K562 (cell line): ENCODE measurements around the gene CD37. TPM values are rescaled to one million over a fixed set of nuclear protein-coding genes. Genes with fewer than 3 reads are reported as not detected.
"Not testable (repeated sequence)": the region's sequence is repeated elsewhere in the genome, so short reads cannot be mapped to it uniquely, and the experiment has no call there.

Experiments used
- ATAC-seq: fragments of 200-7000 bp; cut with Tn5 transposase; 3 replicates; pipeline ENCODE4 v1.9.1; 2020; ENCODE audit warnings: moderate library complexity
- BruUV-seq: library from RNA; stranded (reverse); fragments of 400-500 nt; replicated peaks from 2 replicates; lab custom pipeline; 2021; lab: Mats Ljungman, UMichigan
- CTCF ChIA-PET: fragments of 300-600 bp; formaldehyde crosslinking; extraction: SDS; loops from one replicate; lab custom pipeline; 2021; ENCODE audit warnings: low intra/inter-chr PET ratio; lab: Yijun Ruan, JAX
- POLR2A ChIA-PET: fragments of 300-600, 350-650 bp; sonication (Branson Sonifier 250); formaldehyde crosslinking; extraction: SDS; loops from one replicate; lab custom pipeline; 2021; ENCODE audit warnings: antibody characterized with exemption, inconsistent platforms; lab: Yijun Ruan, JAX
- DNase-seq, 4 experiments: peaks; one replicate each; pipeline versions ENCODE4 v3.0.0 to v3.0.0-alpha.2; 2011 to 2018; ENCODE audit warnings: low spot score in 3 of 4, mixed read lengths in 3 of 4; ENCODE audit errors: extremely low read depth in 1 of 4
- FAIRE-seq: peaks from 2 replicates; lab custom pipeline; 2011; peaks lifted over from hg19 to GRCh38; lab: Jason Lieb, UNC
- H2AFZ ChIP-seq: 2 replicates; pipeline ENCODE4 v1.6.0; 2011; ENCODE audit warnings: low read depth, low read length, control low read depth, inconsistent platforms
- H3K27ac ChIP-seq: fragments of 200-600 bp; 3 replicates; pipeline ENCODE4 v1.8.0; 2011; ENCODE audit warnings: low read depth, mild to moderate bottlenecking, control low read depth, inconsistent platforms, low read length, moderate library complexity, mixed read lengths; ENCODE audit errors: extremely low read depth
- H3K27me3 ChIP-seq, 2 experiments: fragments of 300-600 bp in 1 of 2; 2 replicates in 1 of 2; 3 replicates in 1 of 2; pipeline versions ENCODE4 v1.6.0 to v1.8.0; 2011; ENCODE audit warnings: inconsistent platforms in 2 of 2, low read length in 2 of 2, mild to moderate bottlenecking in 1 of 2, mixed read lengths in 1 of 2, moderate library complexity in 1 of 2; ENCODE audit not compliant: control insufficient read depth in 2 of 2, insufficient read depth in 2 of 2
- H3K36me3 ChIP-seq: fragments of 300-600 bp; 3 replicates; pipeline ENCODE4 v1.8.0; 2011; ENCODE audit warnings: mild to moderate bottlenecking, low read length, inconsistent platforms; ENCODE audit not compliant: control insufficient read depth, insufficient read depth
- H3K4me1 ChIP-seq, 2 experiments: fragments of 200-600 bp in 1 of 2; replicated peaks in 1 of 2; 2 replicates in 1 of 2; 3 replicates in 1 of 2; pipeline versions ENCODE4 v1.5.1 to v1.8.0; 2011; ENCODE audit warnings: inconsistent platforms in 2 of 2, low read length in 2 of 2, mild to moderate bottlenecking in 1 of 2, mixed read lengths in 1 of 2, moderate library complexity in 1 of 2; ENCODE audit not compliant: control insufficient read depth in 2 of 2, insufficient read depth in 2 of 2
- H3K4me2 ChIP-seq: 2 replicates; pipeline ENCODE4 v1.6.1; 2011; ENCODE audit warnings: low read length, control low read depth, inconsistent platforms, mixed read lengths; ENCODE audit not compliant: insufficient read depth
- H3K4me3 ChIP-seq: fragments of 200-600 bp; sonication (generic), shearing (Covaris generic); 2 replicates; pipeline ENCODE4 v1.5.1; 2016; ENCODE audit warnings: control low read depth, inconsistent platforms
- H3K79me2 ChIP-seq: fragments of 200-600 bp; 3 replicates; pipeline ENCODE4 v1.8.0; 2011; ENCODE audit warnings: low read length, inconsistent platforms; ENCODE audit not compliant: control insufficient read depth, insufficient read depth
- H3K9ac ChIP-seq, 2 experiments: 2 replicates each; pipeline versions ENCODE4 v1.6.0 to v1.6.1; 2011; ENCODE audit warnings: low read depth in 2 of 2, low read length in 2 of 2, control low read depth in 1 of 2, inconsistent platforms in 1 of 2, mild to moderate bottlenecking in 1 of 2, mixed read lengths in 1 of 2; ENCODE audit not compliant: insufficient read depth in 1 of 2
- H3K9me1 ChIP-seq: one replicate; pipeline ENCODE4 v1.6.0; 2011; ENCODE audit warnings: inconsistent platforms, mild to moderate bottlenecking, low read length, moderate library complexity; ENCODE audit not compliant: control insufficient read depth, insufficient read depth
- H3K9me3 ChIP-seq: replicated peaks from 2 replicates; pipeline ENCODE4 v1.5.1; 2011; ENCODE audit warnings: low read depth, low read length, inconsistent platforms; ENCODE audit not compliant: control insufficient read depth, insufficient read depth
- H4K20me1 ChIP-seq: replicated peaks from 2 replicates; pipeline ENCODE4 v1.6.1; 2011; ENCODE audit warnings: low read length, inconsistent platforms, mixed read lengths; ENCODE audit not compliant: control insufficient read depth, insufficient read depth
- KDM4B ChIP-seq, 2 experiments: fragments of 450-650 bp in 1 of 2; sonication (generic) in 1 of 2; IDR thresholded peaks; 2 replicates each; pipeline ENCODE4 v1.6.1; 2016 to 2017; ENCODE audit warnings: borderline replicate concordance in 2 of 2, antibody characterized with exemption in 1 of 2, low read depth in 1 of 2, mild to moderate bottlenecking in 1 of 2
- NFIC ChIP-seq: fragments of 450-650 bp; IDR thresholded peaks from 2 replicates; pipeline ENCODE4 v1.6.1; 2017; ENCODE audit warnings: mild to moderate bottlenecking, inconsistent platforms
- RFX5 ChIP-seq: IDR thresholded peaks from 2 replicates; pipeline ENCODE4 v1.6.1; 2011; ENCODE audit warnings: low read depth, mild to moderate bottlenecking, improper control_type of control experiment, low read length
- SIN3B ChIP-seq: fragments of 450-650 bp; IDR thresholded peaks from 2 replicates; pipeline ENCODE4 v1.6.1; 2017; ENCODE audit warnings: low read depth, mild to moderate bottlenecking, moderate library complexity
- WGBS: fragments of 100-300 bp; shearing (Covaris generic); methylation state at CpG from one replicate; pipeline ENCODE4 v1.1.6; 2016; ENCODE audit warnings: low coverage, mixed read lengths; ENCODE audit not compliant: insufficient coverage; ENCODE audit errors: missing lambda C conversion rate; 5-methylcytosine and 5-hydroxymethylcytosine counted together
- in situ Hi-C: fragments of 300-500 bp; cut with MboI; formaldehyde crosslinking; loops from 4 replicates; pipeline ENCODE4 v1.15.0; 2018; ENCODE audit warnings: inconsistent platforms, mixed read lengths
- intact Hi-C: fragments of 100-400 bp; cut with micrococcal nuclease; formaldehyde crosslinking; loops from 2 replicates; pipeline ENCODE4 v1.14.2; 2022
- polyA plus RNA-seq, 8 experiments: library from polyadenylated mRNA; depleted of rRNA in 4 of 8; stranded (reverse) in 5 of 8; unstranded in 3 of 8; fragments of >200 nt; fragmentation: Nextera tagmentation in 2 of 8; fragmentation: Illumina TruSeq in 1 of 8; extraction: Ambion mirVana in 2 of 8; extraction: Trizol in 1 of 8; gene quantifications; 2 replicates each; pipeline versions ENCODE4 v1.2.1 to v1.2.3, GENCODE V29; 2011 to 2014; ENCODE audit warnings: inconsistent platforms in 1 of 8, missing spikeins in 1 of 8
- total RNA-seq, 7 experiments: library from RNA; depleted of rRNA in 6 of 7; stranded (reverse); fragments of >200 nt in 6 of 7; fragmentation: Illumina TruSeq in 2 of 7; extraction: Trizol in 2 of 7; gene quantifications; 2 replicates each; pipeline versions ENCODE4 v1.2.1 to v1.2.3, GENCODE V29; 2011 to 2021; ENCODE audit warnings: low replicate concordance in 1 of 7

CD37 gene
- total and polyA plus RNA-seq, 9 of the 15 experiments (the other 6 are each of a cell fraction or from before 2014, with no cell fraction given), result 2.5 to 19.0 (median 7.4) TPM

- in situ Hi-C loops, result no loop called here
- Histone ChIP-seq H3K9ac (no peak overlapping the region), H3K27me3 (0 out of 5 replicates have a peak, but pooled peaks cover 0 to 14% of the 10 kb centered on the region in 2 experiments), H3K79me2 (no peaks in the 10 kb centered on the region), H3K4me1 (no peaks in the 10 kb centered on the region; a peak in 2 of 5 replicates), H2AFZ (no peak overlapping the region)
- ChIA-PET POLR2A (no interaction called here), CTCF (no interaction called here)
- ATAC-seq (no peak), FAIRE-seq (no peak)
- no peak for TF ChIP-seq KDM4B (IDR thresholded peaks at IDR 0.05; ENCODE audit: borderline replicate concordance in 2 of 2, low read depth in 1 of 2)
- TF ChIP-seq SIN3B, result no peak
- 0 out of 2 replicates have a peak, but pooled peaks have one; percentile 6 for TF ChIP-seq NFIC
- no peak for TF ChIP-seq RFX5
- TF ChIP-seq, all 486 proteins: peak for 1
- Histone ChIP-seq H3K27ac (no peak overlapping the region), H3K9me1 (no peaks in the 10 kb centered on the region), H3K4me3 (no peak overlapping the region), H3K9me3 (no peaks in the 10 kb centered on the region), H3K4me2 (no peak overlapping the region), H4K20me1 (no peaks in the 10 kb centered on the region), H3K36me3 (no peaks in the 10 kb centered on the region)
- 3% methylated on average over 2 of the region's 2 CpGs for WGBS
- intact Hi-C loops, result no loop called here
- DNase-seq, result no peak
- no TSS peak for BruUV-seq
Measured at GRCh38 chr19:49287141-49287770, 48.0 kb upstream of the CD37 start.

GRCh38 chr19:49288205-49288604, 47.0 kb upstream of the CD37 start:
- H2AFZ ChIP-seq, ATAC-seq, intact Hi-C loops, H3K4me3 ChIP-seq, DNase-seq, H4K20me1 ChIP-seq, H3K9me3 ChIP-seq, CTCF ChIA-PET, H3K36me3 ChIP-seq, H3K79me2 ChIP-seq, H3K9ac ChIP-seq, H3K4me2 ChIP-seq, in situ Hi-C loops, FAIRE-seq, BruUV-seq, H3K9me1 ChIP-seq, H3K4me1 ChIP-seq, H3K27ac ChIP-seq, POLR2A ChIA-PET: not testable (repeated sequence)
- WGBS, result 5% methylated on average over 4 of the region's 4 CpGs
- peaks cover 0 to 16% of the 10 kb centered on the region in 2 experiments; a peak in 2 of 5 replicates for H3K27me3 ChIP-seq

DNA sequence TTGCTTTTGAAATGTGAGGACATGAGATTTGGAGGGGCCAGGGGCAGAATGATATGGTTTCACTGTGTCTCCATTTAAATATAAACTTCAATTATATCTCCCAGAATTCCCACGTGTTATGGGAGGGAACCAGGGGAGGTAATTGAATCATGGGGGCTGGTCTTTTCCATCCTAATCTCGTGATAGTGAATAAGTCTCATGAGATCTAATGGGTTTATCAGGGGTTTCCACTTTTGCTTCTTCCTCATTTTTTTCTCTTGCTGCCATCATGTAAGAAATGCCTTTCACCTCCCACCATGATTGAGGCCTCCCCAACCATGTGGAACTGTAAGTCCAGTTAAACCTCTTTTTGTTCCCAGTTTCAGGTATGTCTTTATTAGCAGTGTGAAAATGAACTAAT, 45.9 kb upstream of the CD37 start:
- H3K4me2 ChIP-seq, in situ Hi-C loops, FAIRE-seq, H3K27ac ChIP-seq, H4K20me1 ChIP-seq, H3K4me3 ChIP-seq, H3K36me3 ChIP-seq, H3K9ac ChIP-seq, ATAC-seq, DNase-seq, CTCF ChIA-PET, H3K79me2 ChIP-seq, BruUV-seq, intact Hi-C loops, H3K9me1 ChIP-seq, H3K4me1 ChIP-seq, H3K9me3 ChIP-seq, H2AFZ ChIP-seq: not testable (repeated sequence)
- 0% methylated on average over 2 of the region's 2 CpGs for WGBS
- POLR2A ChIA-PET, result interaction anchor here (0.8 kb wide), 1 partner anchor 20 kb away, joined by 3 read pairs; no protein-coding TSS in a partner anchor
- peaks cover 0 to 21% of the 10 kb centered on the region in 2 experiments; a peak in 2 of 5 replicates for H3K27me3 ChIP-seq
